Left renal cortex interstitium (tissue), 4 donors: ENCODE measurements around the gene ZNF512. TPM values are rescaled to one million over a fixed set of nuclear protein-coding genes. Genes with fewer than 3 reads are reported as not detected.
"Not testable (repeated sequence)": the region's sequence is repeated elsewhere in the genome, so short reads cannot be mapped to it uniquely, and the experiment has no call there.

Source experiments
- DNase-seq, 4 donors: peaks; one replicate each; pipeline ENCODE4 v3.0.0-alpha.2; 2013; ENCODE audit warnings: low read depth in 4 of 4, low spot score in 2 of 4, missing footprints in 1 of 4
- polyA plus RNA-seq, 4 donors: library from polyadenylated mRNA; unstranded; fragments of 120-200 nt; gene quantifications; one replicate each; pipeline ENCODE4 v1.2.1, GENCODE V29; 2013; ENCODE audit not compliant: insufficient read length in 4 of 4

ZNF512 gene
- polyA plus RNA-seq = 10 to 100 TPM; 66.1 to 84.9 (median 75.4) TPM

DNA sequence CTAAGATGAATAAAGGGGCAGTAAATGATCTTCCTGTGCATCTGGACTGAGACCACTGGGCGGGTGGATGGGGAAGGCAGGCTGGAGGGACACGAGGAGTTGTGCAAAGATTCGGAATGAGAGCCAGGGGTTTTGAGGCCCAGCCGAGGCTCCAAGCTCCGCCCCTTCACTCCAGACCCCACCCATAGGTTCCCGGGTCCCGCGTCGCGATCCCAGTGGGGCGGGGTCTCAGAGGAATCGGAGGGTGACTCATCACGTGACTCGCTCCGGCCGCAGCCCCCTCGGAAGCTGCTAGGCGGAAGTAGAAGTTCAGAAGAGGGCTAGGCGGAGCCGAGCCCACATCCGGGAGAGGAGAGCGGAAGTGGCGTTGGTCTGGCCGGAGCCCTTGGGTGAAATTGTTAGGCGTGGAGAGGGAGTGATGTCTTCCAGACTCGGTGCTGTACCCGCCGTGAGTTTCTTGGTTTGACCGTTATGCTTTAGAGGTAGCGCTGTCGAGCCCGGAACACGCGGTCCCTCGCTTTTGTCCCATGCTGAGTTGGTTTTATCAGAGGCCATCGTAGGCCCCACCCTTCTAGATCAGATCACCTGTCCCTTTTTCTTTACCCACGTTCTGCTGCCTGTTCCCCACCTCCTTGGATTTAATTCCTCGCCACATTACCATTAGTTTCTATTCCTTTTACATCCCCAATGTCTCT is at the start of gene ZNF512:
Gene ZNF512, plus strand, starts transcription at position 348 of the 695 bp plus-strand sequence. Its CDS starts 71 bp downstream, at position 419.
- peak; percentile 75 to 85 (median 80) for DNase-seq

GRCh38 chr2:27537287-27537686 is 45.6 kb upstream of the ZNF512 start:
- no peak for DNase-seq

GRCh38 chr2:27538839-27539450 is 43.9 kb upstream of the ZNF512 start:
- not testable (repeated sequence) for DNase-seq

GRCh38 chr2:27539649-27540048 is 43.2 kb upstream of the ZNF512 start:
- DNase-seq = not testable (repeated sequence)

- no peak for DNase-seq
Measured at GRCh38 chr2:27544143-27544821, 38.6 kb upstream of the ZNF512 start.

DNA sequence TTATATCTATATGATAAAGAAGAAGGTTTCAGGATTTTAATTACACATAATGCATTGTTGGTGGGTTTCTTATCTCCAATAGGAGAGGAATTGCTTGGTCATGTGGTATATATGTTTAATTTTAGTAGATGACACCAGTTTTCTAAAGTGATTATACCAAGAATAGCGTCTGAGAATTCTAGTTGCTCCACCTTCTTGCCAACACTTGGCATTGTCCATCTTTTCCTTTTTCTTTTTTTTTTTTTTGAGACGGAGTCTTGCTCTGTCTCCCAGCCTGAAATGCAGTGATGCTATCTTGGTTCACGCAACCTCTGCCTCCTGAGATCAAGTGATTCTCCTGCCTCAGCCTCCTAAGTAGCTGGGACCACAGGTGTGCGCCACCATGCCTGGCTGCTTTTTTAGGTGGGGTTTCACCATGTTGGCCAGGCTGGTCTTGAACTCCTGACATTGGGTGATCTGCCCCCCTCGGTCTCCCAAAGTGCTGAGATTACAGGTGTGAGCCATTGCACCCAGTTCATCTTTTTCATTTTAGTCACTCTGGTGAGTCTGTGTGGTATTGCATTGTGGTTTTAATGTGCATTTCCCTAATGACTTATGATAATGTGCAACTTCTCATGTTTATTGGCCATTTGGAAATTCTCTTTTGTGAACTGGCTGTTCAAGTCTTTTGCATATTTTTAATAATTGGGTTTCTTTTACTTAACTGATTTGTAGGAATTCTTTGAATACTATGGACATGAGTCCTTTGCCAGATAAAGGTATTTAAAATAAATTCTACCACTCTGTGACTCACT is 37.3 kb upstream of the ZNF512 start:
- DNase-seq = no peak

- no peak for DNase-seq
Measured at GRCh38 chr2:27549303-27549702, 33.5 kb upstream of the ZNF512 start.

DNA sequence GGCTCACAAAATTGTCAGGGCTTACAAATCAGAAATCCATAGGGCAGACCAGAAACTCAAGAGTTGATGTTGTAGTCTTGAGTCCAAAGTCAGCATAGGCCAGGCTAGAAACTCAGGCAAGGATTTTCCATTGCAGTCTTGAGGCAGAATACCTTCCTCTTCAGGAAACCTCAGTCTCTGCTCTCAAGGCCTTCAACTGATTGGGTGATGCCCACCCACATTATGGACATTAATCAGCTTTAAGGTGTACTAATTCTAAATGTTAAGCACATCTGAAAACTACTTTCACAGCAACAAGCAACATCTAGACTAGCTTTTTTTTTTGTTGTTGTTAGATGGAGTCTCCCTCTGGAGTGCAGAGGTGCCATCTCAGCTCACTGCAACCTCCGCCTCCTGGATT is 31.3 kb upstream of the ZNF512 start:
- DNase-seq = no peak

DNA sequence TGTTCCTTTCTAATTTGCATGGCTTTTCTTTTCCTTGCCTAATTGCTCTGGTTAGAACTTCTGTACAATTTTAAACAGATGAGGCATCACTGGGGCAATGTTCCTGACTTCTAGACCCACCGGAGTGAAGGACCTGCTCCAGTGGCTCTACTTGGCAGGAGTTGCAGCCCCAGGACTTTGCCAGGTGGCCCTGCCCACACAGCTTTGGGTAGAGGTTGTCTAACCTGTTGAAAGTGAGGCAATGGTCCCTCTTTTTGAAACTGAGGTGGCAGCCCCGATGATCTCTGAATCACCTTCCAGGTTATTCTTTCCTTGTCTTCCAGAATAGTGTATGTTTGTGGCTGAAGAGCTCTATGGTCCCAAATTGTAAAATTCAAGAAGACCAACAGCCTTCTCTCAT is 29.9 kb upstream of the ZNF512 start:
- no peak for DNase-seq

DNA sequence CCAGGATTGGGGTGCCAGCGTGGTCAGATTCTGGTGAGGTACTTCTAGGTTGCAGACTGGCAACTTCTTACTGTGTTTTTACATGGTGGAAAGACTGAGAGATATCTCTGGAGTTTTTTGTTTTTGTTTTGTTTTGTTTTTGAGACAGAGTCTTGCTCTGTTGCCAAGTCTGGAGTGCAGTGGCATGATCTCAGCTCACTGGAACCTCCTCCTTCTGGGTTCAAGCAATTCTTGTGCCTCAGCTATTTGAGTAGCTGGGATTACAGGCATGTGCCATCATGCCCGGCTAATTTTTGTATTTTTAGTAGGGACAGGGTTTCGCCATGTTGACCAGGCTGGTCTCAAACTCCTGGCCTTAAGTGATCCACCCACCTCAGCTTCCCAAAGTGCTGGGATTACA is 28.4 kb upstream of the ZNF512 start:
- DNase-seq = not testable (repeated sequence)

DNA sequence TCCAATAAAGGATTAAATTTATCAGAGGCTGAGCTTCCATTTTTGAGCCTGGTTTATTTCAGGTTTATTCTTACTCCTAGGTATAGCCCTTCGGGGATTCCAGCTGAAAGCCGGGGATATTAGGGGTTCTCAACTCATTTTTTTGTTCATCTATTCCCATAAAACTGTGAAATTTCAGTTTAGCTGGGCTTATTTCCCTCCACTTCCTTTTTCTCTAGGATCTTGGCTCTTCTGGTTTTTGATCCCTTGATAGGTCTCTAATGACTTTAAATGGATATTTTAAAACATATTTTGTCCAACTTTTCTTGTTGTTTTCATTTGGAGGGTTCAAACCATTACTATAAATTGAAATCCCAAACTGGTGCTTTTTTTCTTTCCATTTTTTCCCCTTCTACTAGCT is 23.6 kb upstream of the ZNF512 start:
- no peak for DNase-seq

GRCh38 chr2:27561060-27561459 is 21.8 kb upstream of the ZNF512 start:
- DNase-seq = no peak

- no peak for DNase-seq
Measured at GRCh38 chr2:27566628-27567027, 16.2 kb upstream of the ZNF512 start.

GRCh38 chr2:27569398-27569797 is 13.4 kb upstream of the ZNF512 start:
- no peak for DNase-seq

DNA sequence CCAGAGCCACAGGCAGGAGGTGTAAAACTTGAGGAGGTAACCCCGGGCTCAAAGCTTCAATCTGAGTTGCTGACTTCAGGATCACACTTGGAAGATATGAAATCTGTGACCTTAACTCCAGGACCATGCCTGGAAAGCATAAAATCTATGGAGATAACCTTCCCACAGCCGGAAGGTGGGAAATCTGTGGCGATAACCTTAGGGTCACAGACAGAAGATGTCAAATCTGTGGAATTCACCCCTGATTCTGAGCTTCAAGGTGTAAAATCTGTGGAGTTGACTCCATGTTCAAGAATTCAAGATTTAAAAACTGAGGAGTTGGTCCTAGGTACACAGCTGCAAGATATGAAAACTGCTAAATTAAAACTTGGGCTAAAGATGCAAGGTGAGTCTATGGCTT is 11.6 kb upstream of the ZNF512 start:
- no peak for DNase-seq

- DNase-seq = no peak
Measured at GRCh38 chr2:27571681-27572080, 11.2 kb upstream of the ZNF512 start.

GRCh38 chr2:27572439-27572838 is 10.4 kb upstream of the ZNF512 start:
- no peak for DNase-seq

DNA sequence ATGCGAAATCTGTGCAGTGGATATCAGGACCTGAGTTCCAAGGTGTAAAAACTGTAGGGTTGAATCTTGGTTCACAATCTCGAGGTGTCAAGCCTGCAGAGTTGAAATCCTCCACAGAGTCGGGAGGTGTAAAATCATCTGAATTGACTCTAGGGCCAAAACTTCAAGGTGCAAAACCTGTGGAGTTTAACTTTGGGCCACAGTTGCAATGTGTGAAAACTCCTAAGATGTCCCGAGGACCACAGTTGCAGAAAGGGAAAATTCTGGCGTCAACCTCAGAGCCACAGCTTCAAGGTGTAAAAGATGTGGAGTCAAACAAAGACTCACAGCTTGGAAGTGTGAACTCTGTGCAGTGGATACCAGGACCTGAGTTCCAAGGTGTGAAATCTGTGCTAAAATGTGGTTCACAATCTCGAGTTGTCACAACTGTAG is 9.8 kb upstream of the ZNF512 start:
- no peak for DNase-seq

- no peak for DNase-seq
Measured at GRCh38 chr2:27573452-27573851, 9.4 kb upstream of the ZNF512 start.

DNA sequence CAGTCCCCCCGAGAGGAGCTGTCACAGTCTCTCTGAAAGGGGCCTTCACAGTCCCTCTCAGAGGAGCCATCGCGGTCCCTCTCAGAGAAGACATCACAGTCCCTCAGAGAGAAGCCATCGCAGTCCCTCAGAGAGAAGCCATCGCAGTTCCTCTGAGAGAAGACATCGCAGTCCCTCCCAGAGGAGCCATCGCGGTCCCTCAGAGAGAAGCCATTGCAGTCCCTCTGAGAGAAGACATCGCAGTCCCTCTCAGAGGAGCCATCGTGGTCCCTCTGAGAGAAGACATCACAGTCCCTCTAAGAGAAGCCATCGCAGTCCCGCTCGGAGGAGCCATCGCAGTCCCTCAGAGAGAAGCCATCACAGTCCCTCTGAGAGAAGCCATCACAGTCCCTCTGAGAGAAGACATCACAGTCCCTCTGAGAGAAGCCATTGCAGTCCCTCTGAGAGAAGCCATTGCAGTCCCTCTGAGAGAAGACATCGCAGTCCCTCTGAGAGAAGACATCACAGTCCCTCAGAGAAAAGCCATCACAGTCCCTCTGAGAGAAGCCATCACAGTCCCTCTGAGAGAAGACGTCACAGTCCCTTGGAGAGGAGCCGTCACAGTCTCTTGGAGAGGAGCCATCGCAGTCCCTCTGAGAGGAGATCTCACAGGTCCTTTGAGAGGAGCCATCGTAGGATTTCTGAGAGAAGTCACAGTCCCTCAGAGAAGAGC is 1.3 kb upstream of the ZNF512 start:
- DNase-seq = no peak
